ENCODE results near the gene SNX10. TPM values are rescaled to one million over a fixed set of nuclear protein-coding genes. Genes with fewer than 3 reads are reported as not detected.
"Not testable (repeated sequence)": the region's sequence is repeated elsewhere in the genome, so short reads cannot be mapped to it uniquely, and the experiment has no call there.

SNX10 gene
- total RNA-seq, 2 donors from 2014 or later, result 37.4 to 41.8 TPM

- peak; percentile 86 to 89 for ATAC-seq (replicated peaks in 1 of 2)
- H3K4me3 Mint-ChIP-seq, result no peak overlapping the region
- H3K9me3 Mint-ChIP-seq, result no peaks in the 10 kb centered on the region
- no peak overlapping the region for H3K27ac Mint-ChIP-seq
- no peaks in the 10 kb centered on the region for H3K36me3 Mint-ChIP-seq (ENCODE audit: insufficient read depth in 2 of 2)
- no peaks in the 10 kb centered on the region for H3K27me3 Mint-ChIP-seq (ENCODE audit: low read depth)
- DNase-seq, result no peak
- H3K4me1 Mint-ChIP-seq (ENCODE audit: low read depth), result peaks cover 5% of the 10 kb centered on the region
Observed at GRCh38 chr7:26284995-26285632, 6.5 kb upstream of the SNX10 start.

- no peak overlapping the region for H3K27ac Mint-ChIP-seq
Observed at GRCh38 chr7:26286157-26286556, 5.5 kb upstream of the SNX10 start.

GRCh38 chr7:26288126-26288525 is 3.5 kb upstream of the SNX10 start:
- H3K36me3 Mint-ChIP-seq (ENCODE audit: insufficient read depth in 2 of 2); H3K4me3 Mint-ChIP-seq; H3K27me3 Mint-ChIP-seq (ENCODE audit: low read depth); ATAC-seq (replicated peaks in 1 of 2); H3K27ac Mint-ChIP-seq; H3K9me3 Mint-ChIP-seq; DNase-seq: not testable (repeated sequence)
- H3K4me1 Mint-ChIP-seq (ENCODE audit: low read depth), result peaks cover 17% of the 10 kb centered on the region

More at GRCh38 chr7:26286157-26286556, 5.5 kb upstream of the SNX10 start:
- no peak for ATAC-seq (replicated peaks in 1 of 2)
- DNase-seq, result no peak
- no peaks in the 10 kb centered on the region for H3K9me3 Mint-ChIP-seq
- H3K4me3 Mint-ChIP-seq, result no peak overlapping the region
- H3K27me3 Mint-ChIP-seq (ENCODE audit: low read depth), result no peaks in the 10 kb centered on the region
- no peaks in the 10 kb centered on the region for H3K4me1 Mint-ChIP-seq (ENCODE audit: low read depth)
- H3K36me3 Mint-ChIP-seq (ENCODE audit: insufficient read depth in 2 of 2), result no peaks in the 10 kb centered on the region

- ATAC-seq (replicated peaks in 1 of 2), result no peak
- H3K4me3 Mint-ChIP-seq, result peak overlapping the region; percentile 94 to 99
- H3K27ac Mint-ChIP-seq, result peak overlapping the region; percentile 51
Observed at GRCh38 chr7:26291251-26291650, 411 bp upstream of the SNX10 start.

GRCh38 chr7:26292768-26293560 is 1.3 kb downstream of the SNX10 start:
- H3K27ac Mint-ChIP-seq, result peak overlapping the region; percentile 97
- no peak for DNase-seq
- no peaks in the 10 kb centered on the region for H3K27me3 Mint-ChIP-seq (ENCODE audit: low read depth)

More at GRCh38 chr7:26291251-26291650, 411 bp upstream of the SNX10 start:
- Mint-ChIP-seq H3K4me1 (ENCODE audit: low read depth) (peaks cover 40% of the 10 kb centered on the region), H3K27me3 (ENCODE audit: low read depth) (no peaks in the 10 kb centered on the region), H3K9me3 (no peaks in the 10 kb centered on the region), H3K36me3 (ENCODE audit: insufficient read depth in 2 of 2) (peaks cover 4 to 10% of the 10 kb centered on the region in 2 donors)
- no peak for DNase-seq

GRCh38 chr7:26293569-26294308 is 2.1 kb downstream of the SNX10 start:
- ATAC-seq (replicated peaks in 1 of 2) (peak; percentile 86 to 89), DNase-seq (peak; percentile 76 to 79)
- Mint-ChIP-seq H3K9me3 (no peaks in the 10 kb centered on the region), H3K36me3 (ENCODE audit: insufficient read depth in 2 of 2) (peaks cover 4 to 10% of the 10 kb centered on the region in 2 donors), H3K27ac (peak overlapping the region; percentile 97), H3K4me1 (ENCODE audit: low read depth) (peaks cover 48% of the 10 kb centered on the region), H3K4me3 (peak overlapping the region; percentile 94 to 99), H3K27me3 (ENCODE audit: low read depth) (no peaks in the 10 kb centered on the region)

More at GRCh38 chr7:26292768-26293560, 1.3 kb downstream of the SNX10 start:
- Mint-ChIP-seq H3K4me1 (ENCODE audit: low read depth) (peaks cover 46% of the 10 kb centered on the region), H3K4me3 (peak overlapping the region; percentile 94 to 99), H3K9me3 (no peaks in the 10 kb centered on the region), H3K36me3 (ENCODE audit: insufficient read depth in 2 of 2) (peaks cover 4 to 10% of the 10 kb centered on the region in 2 donors)
- ATAC-seq (replicated peaks in 1 of 2), result no peak

GRCh38 chr7:26295015-26295414 is 3.4 kb downstream of the SNX10 start:
- DNase-seq (no peak), ATAC-seq (replicated peaks in 1 of 2) (no peak)
- Mint-ChIP-seq H3K4me3 (peak overlapping the region; percentile 94 to 99), H3K27me3 (ENCODE audit: low read depth) (no peaks in the 10 kb centered on the region), H3K4me1 (ENCODE audit: low read depth) (peaks cover 52% of the 10 kb centered on the region), H3K27ac (peak overlapping the region; percentile 97), H3K36me3 (ENCODE audit: insufficient read depth in 2 of 2) (peaks cover 6 to 12% of the 10 kb centered on the region in 2 donors), H3K9me3 (no peaks in the 10 kb centered on the region)

- H3K27ac Mint-ChIP-seq, result no peak overlapping the region
- H3K27me3 Mint-ChIP-seq (ENCODE audit: low read depth), result no peaks in the 10 kb centered on the region
- peaks cover 6 to 12% of the 10 kb centered on the region in 2 donors for H3K36me3 Mint-ChIP-seq (ENCODE audit: insufficient read depth in 2 of 2)
- no peak overlapping the region for H3K4me3 Mint-ChIP-seq
- DNase-seq (no peak), ATAC-seq (replicated peaks in 1 of 2) (no peak)
- H3K4me1 Mint-ChIP-seq (ENCODE audit: low read depth), result peaks cover 52% of the 10 kb centered on the region
- no peaks in the 10 kb centered on the region for H3K9me3 Mint-ChIP-seq
Observed at GRCh38 chr7:26295586-26295985, 3.9 kb downstream of the SNX10 start.

GRCh38 chr7:26298472-26299058 is 6.9 kb downstream of the SNX10 start:
- Mint-ChIP-seq H3K27ac (no peak overlapping the region), H3K4me3 (no peak overlapping the region), H3K27me3 (ENCODE audit: low read depth) (no peaks in the 10 kb centered on the region), H3K9me3 (no peaks in the 10 kb centered on the region), H3K36me3 (ENCODE audit: insufficient read depth in 2 of 2) (peaks cover 2 to 10% of the 10 kb centered on the region in 2 donors), H3K4me1 (ENCODE audit: low read depth) (peaks cover 31% of the 10 kb centered on the region)
- no peak for DNase-seq
- ATAC-seq (replicated peaks in 1 of 2), result no peak

- peak overlapping the region; percentile 66 to 67 for H3K4me3 Mint-ChIP-seq
- H3K27me3 Mint-ChIP-seq (ENCODE audit: low read depth), result no peaks in the 10 kb centered on the region
- H3K4me1 Mint-ChIP-seq (ENCODE audit: low read depth), result peaks cover 8% of the 10 kb centered on the region
Observed at GRCh38 chr7:26305090-26305868, 13.6 kb downstream of the SNX10 start.

GRCh38 chr7:26305869-26306665 is 14.4 kb downstream of the SNX10 start:
- ATAC-seq (replicated peaks in 1 of 2), result no peak
- no peak for DNase-seq
- H3K4me3 Mint-ChIP-seq, result no peak overlapping the region
- H3K9me3 Mint-ChIP-seq, result no peaks in the 10 kb centered on the region
- no peaks in the 10 kb centered on the region for H3K27me3 Mint-ChIP-seq (ENCODE audit: low read depth)
- H3K4me1 Mint-ChIP-seq (ENCODE audit: low read depth), result peaks cover 8% of the 10 kb centered on the region
- no peak overlapping the region for H3K27ac Mint-ChIP-seq
- H3K36me3 Mint-ChIP-seq (ENCODE audit: insufficient read depth in 2 of 2), result peaks cover 4 to 8% of the 10 kb centered on the region in 2 donors

More at GRCh38 chr7:26305090-26305868, 13.6 kb downstream of the SNX10 start:
- DNase-seq (peak in 1 of 2 donors; percentile 21), ATAC-seq (replicated peaks in 1 of 2) (peak in 1 of 2 donors; percentile 48)
- Mint-ChIP-seq H3K36me3 (ENCODE audit: insufficient read depth in 2 of 2) (peaks cover 4 to 9% of the 10 kb centered on the region in 2 donors), H3K27ac (peak overlapping the region; percentile 81), H3K9me3 (no peaks in the 10 kb centered on the region)
